CD4-positive, alpha-beta T cell treated with Interleukin-1 beta for 1 hour (primary cell): ENCODE results near the gene UBE2D3.
A peak's percentile ranks its signal among the peaks of the same experiment; 100 is the strongest.
"Not testable (repeated sequence)": the region's sequence is repeated elsewhere in the genome, so short reads cannot be mapped to it uniquely, and the experiment has no call there.

Experiments used
- DNase-seq, 2 donors: peaks; one replicate each; pipeline ENCODE4 v3.0.0-alpha.2; 2020 to 2022

UBE2D3 gene

GRCh38 chr4:102828497-102828808 lies 1.1 kb upstream of the UBE2D3 start:
- DNase-seq: no peak

GRCh38 chr4:102827674-102828496 lies 534 bp upstream of the UBE2D3 start:
- peak; percentile 99 to 100 for DNase-seq

GRCh38 chr4:102826105-102826889 lies 1.1 kb downstream of the UBE2D3 start:
- DNase-seq: no peak

- peak; percentile 34 to 59 for DNase-seq
Observed at GRCh38 chr4:102825261-102826091, 1.9 kb downstream of the UBE2D3 start.

- no peak for DNase-seq
Observed at GRCh38 chr4:102824398-102824797, 3.0 kb downstream of the UBE2D3 start.

GRCh38 chr4:102823897-102824296 lies 3.5 kb downstream of the UBE2D3 start:
- DNase-seq: no peak

- DNase-seq: no peak
Observed at GRCh38 chr4:102823464-102823863, 3.9 kb downstream of the UBE2D3 start.

- peak in 1 of 2 donors; percentile 79 for DNase-seq
Observed at GRCh38 chr4:102819588-102820365, 7.6 kb downstream of the UBE2D3 start.

- not testable (repeated sequence) for DNase-seq
Observed at GRCh38 chr4:102819100-102819499, 8.3 kb downstream of the UBE2D3 start.

- no peak for DNase-seq
Observed at GRCh38 chr4:102817613-102818268, 9.6 kb downstream of the UBE2D3 start.

- no peak for DNase-seq
Observed at GRCh38 chr4:102817021-102817605, 10.2 kb downstream of the UBE2D3 start.

- DNase-seq: no peak
Observed at GRCh38 chr4:102815981-102816380, 11.4 kb downstream of the UBE2D3 start.

- no peak for DNase-seq
Observed at GRCh38 chr4:102809691-102810090, 17.7 kb downstream of the UBE2D3 start.

- DNase-seq: no peak
Observed at GRCh38 chr4:102809190-102809589, 18.2 kb downstream of the UBE2D3 start.

- no peak for DNase-seq
Observed at GRCh38 chr4:102808009-102808408, 19.3 kb downstream of the UBE2D3 start.

GRCh38 chr4:102807345-102807744 lies 20.0 kb downstream of the UBE2D3 start:
- no peak for DNase-seq

- no peak for DNase-seq
Observed at GRCh38 chr4:102799816-102800215, 27.5 kb downstream of the UBE2D3 start.

GRCh38 chr4:102794999-102795398 lies 32.4 kb downstream of the UBE2D3 start:
- DNase-seq: no peak

- no peak for DNase-seq
Observed at GRCh38 chr4:102792361-102792936, 34.9 kb downstream of the UBE2D3 start.

GRCh38 chr4:102791318-102791835 lies 36.0 kb downstream of the UBE2D3 start:
- DNase-seq: peak in 1 of 2 donors; percentile 4

GRCh38 chr4:102789317-102789717 lies 38.0 kb downstream of the UBE2D3 start:
- DNase-seq: no peak
